Neural cell (in vitro differentiated cells): ENCODE data around the gene MAD1L1. TPM values are rescaled to one million over a fixed set of nuclear protein-coding genes. Genes with fewer than 3 reads are reported as not detected.

Experiments
- H2AFZ ChIP-seq: fragments of 200-600, 300-800 bp; sonication (generic), shearing (Covaris generic); 2 replicates; pipeline ENCODE4 v1.6.0; 2014; ENCODE audit warnings: low read depth, mild to moderate bottlenecking, antibody characterized with exemption, low read length, moderate library complexity
- H3F3A ChIP-seq: fragments of 200-600 bp; shearing (Covaris generic); 2 replicates; pipeline ENCODE4 v1.6.1; 2016; ENCODE audit warnings: mild to moderate bottlenecking, moderate library complexity, mixed read lengths, antibody characterized with exemption, low read length; ENCODE audit not compliant: insufficient read depth, poor library complexity, severe bottlenecking
- H3K27ac ChIP-seq: fragments of 200-600, 300-800 bp; sonication (generic), shearing (Covaris generic); 2 replicates; pipeline ENCODE4 v1.5.1; 2014; ENCODE audit warnings: mild to moderate bottlenecking, low read length, moderate library complexity
- H3K27me3 ChIP-seq: fragments of 300-800, 200-600 bp; sonication (generic), shearing (Covaris generic); 2 replicates; pipeline ENCODE4 v1.6.0; 2014; ENCODE audit warnings: mild to moderate bottlenecking, low read depth, low read length, moderate library complexity; ENCODE audit not compliant: insufficient read depth
- H3K36me3 ChIP-seq: fragments of 300-800, 200-600 bp; sonication (generic), shearing (Covaris generic); 2 replicates; pipeline ENCODE4 v1.5.1; 2014; ENCODE audit warnings: mild to moderate bottlenecking, antibody characterized with exemption, low read length, moderate library complexity; ENCODE audit not compliant: insufficient read depth
- H3K4me2 ChIP-seq: fragments of 300-800, 200-600 bp; sonication (generic), shearing (Covaris generic); 2 replicates; pipeline ENCODE4 v1.6.0; 2014; ENCODE audit warnings: mild to moderate bottlenecking, low read length
- H3K4me3 ChIP-seq: fragments of 300-800, 200-600 bp; sonication (generic), shearing (Covaris generic); 2 replicates; pipeline ENCODE4 v1.5.1; 2014; ENCODE audit warnings: mild to moderate bottlenecking, low read length, moderate library complexity
- H3K79me2 ChIP-seq: fragments of 200-600 bp; shearing (Covaris generic); replicated peaks from 2 replicates; pipeline ENCODE4 v1.6.0; 2014; ENCODE audit warnings: mild to moderate bottlenecking, low read length, moderate library complexity; ENCODE audit not compliant: insufficient read depth
- H3K9ac ChIP-seq: fragments of 300-800, 200-600 bp; sonication (generic), shearing (Covaris generic); 2 replicates; pipeline ENCODE4 v1.6.1; 2016; ENCODE audit warnings: mild to moderate bottlenecking, low read length, mixed read lengths
- H3K9me2 ChIP-seq: fragments of 200-600 bp; shearing (Covaris generic); 2 replicates; pipeline ENCODE4 v1.6.1; 2016; ENCODE audit warnings: mild to moderate bottlenecking, low read length, mixed read lengths; ENCODE audit not compliant: insufficient read depth
- H3K9me3 ChIP-seq: fragments of 200-600, 300-800 bp; sonication (generic), shearing (Covaris generic); 2 replicates; pipeline ENCODE4 v1.6.1; 2016; ENCODE audit warnings: mild to moderate bottlenecking, mixed run types, low read length, moderate library complexity, mixed read lengths
- H4K20me1 ChIP-seq: fragments of 200-600 bp; shearing (Covaris generic); 2 replicates; pipeline ENCODE4 v1.6.1; 2016; ENCODE audit warnings: mild to moderate bottlenecking, mixed run types; ENCODE audit not compliant: insufficient read depth
- EP300 ChIP-seq: fragments of 450-650 bp; conservative IDR thresholded peaks from 2 replicates; pipeline ENCODE4 v1.6.1; 2014; ENCODE audit warnings: antibody characterized with exemption, mild to moderate bottlenecking, moderate library complexity; ENCODE audit not compliant: poor library complexity, severe bottlenecking
- EZH2 ChIP-seq: fragments of 200-600, 300-800 bp; shearing (Covaris generic), sonication (generic); IDR thresholded peaks from 2 replicates; pipeline ENCODE4 v1.6.1; 2014; ENCODE audit warnings: antibody characterized with exemption, low read length, borderline replicate concordance, mild to moderate bottlenecking; ENCODE audit not compliant: insufficient read depth, poor library complexity, severe bottlenecking
- MXI1 ChIP-seq: fragments of 450-650 bp; conservative IDR thresholded peaks from 2 replicates; pipeline ENCODE4 v1.6.1; 2014; ENCODE audit warnings: antibody characterized with exemption, mild to moderate bottlenecking; ENCODE audit not compliant: poor library complexity, severe bottlenecking
- POLR2AphosphoS5 ChIP-seq: IDR thresholded peaks from 2 replicates; pipeline ENCODE4 v1.6.1; 2012
- RAD21 ChIP-seq: fragments of 450-650 bp; conservative IDR thresholded peaks from 2 replicates; pipeline ENCODE4 v1.6.1; 2014; ENCODE audit warnings: antibody characterized with exemption, mild to moderate bottlenecking, moderate library complexity
- REST ChIP-seq: IDR thresholded peaks from 2 replicates; pipeline ENCODE4 v1.6.1; 2012; ENCODE audit warnings: borderline replicate concordance
- SMC3 ChIP-seq: fragments of 450-650 bp; conservative IDR thresholded peaks from 2 replicates; pipeline ENCODE4 v1.6.1; 2014; ENCODE audit warnings: antibody characterized with exemption, mild to moderate bottlenecking, moderate library complexity; ENCODE audit not compliant: poor library complexity
- TAF1 ChIP-seq: IDR thresholded peaks from 2 replicates; pipeline ENCODE4 v1.6.1; 2012; ENCODE audit warnings: low read depth
- polyA plus RNA-seq: library from polyadenylated mRNA; depleted of rRNA; stranded (reverse); fragments of >200 nt; gene quantifications from 2 replicates; pipeline ENCODE4 v1.2.3, GENCODE V29; 2014
- TF ChIP-seq, protein P1 (sequence below): fragments of 450-650 bp; IDR thresholded peaks from 2 replicates; pipeline ENCODE4 v1.5.1; 2014; ENCODE audit warnings: antibody characterized with exemption, mild to moderate bottlenecking, moderate library complexity; ENCODE audit not compliant: poor library complexity, severe bottlenecking

The MAD1L1 gene
- polyA plus RNA-seq, 1 donor from 2014 or later = 31.4 TPM

DNA sequence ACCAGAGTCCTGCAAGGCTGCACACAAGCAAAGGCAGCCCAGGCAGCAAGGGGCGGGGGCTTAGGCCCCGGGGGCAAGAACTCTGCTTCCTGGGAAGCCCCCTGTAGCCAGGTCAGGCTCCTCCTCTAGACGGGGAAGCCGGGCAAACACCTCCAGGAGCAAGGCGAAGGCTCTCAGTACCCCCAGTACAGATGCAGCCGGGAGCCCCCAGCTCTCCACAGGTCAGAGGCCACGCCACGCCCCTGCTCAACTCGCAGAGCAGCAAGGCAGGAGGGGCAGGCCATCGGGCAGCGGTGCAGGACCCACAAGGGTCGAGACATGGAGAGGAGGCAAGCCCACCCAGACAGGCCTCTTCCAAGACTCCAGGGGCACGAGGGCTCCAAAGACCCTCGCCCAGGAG, 108.8 kb downstream of the MAD1L1 start:
- H3K27me3 ChIP-seq = no peaks in the 10 kb centered on the region
- no peaks in the 10 kb centered on the region for H3F3A ChIP-seq
- H3K79me2 ChIP-seq = no peaks in the 10 kb centered on the region
- H4K20me1 ChIP-seq = no peaks in the 10 kb centered on the region
- no peaks in the 10 kb centered on the region for H3K36me3 ChIP-seq
- H3K4me3 ChIP-seq = no peak overlapping the region
- TF ChIP-seq EP300 = no peak
- no peak for TF ChIP-seq RAD21
- TF ChIP-seq EZH2 = no peak
- no peak for TF ChIP-seq SMC3
- TF ChIP-seq POLR2AphosphoS5 = no peak
- no peak for TF ChIP-seq TAF1
- no peak overlapping the region for H2AFZ ChIP-seq
- H3K9me3 ChIP-seq = no peaks in the 10 kb centered on the region
- H3K27ac ChIP-seq = no peak overlapping the region
- no peak overlapping the region for H3K9ac ChIP-seq
- H3K4me2 ChIP-seq = no peak overlapping the region
- H3K9me2 ChIP-seq = no peaks in the 10 kb centered on the region

DNA sequence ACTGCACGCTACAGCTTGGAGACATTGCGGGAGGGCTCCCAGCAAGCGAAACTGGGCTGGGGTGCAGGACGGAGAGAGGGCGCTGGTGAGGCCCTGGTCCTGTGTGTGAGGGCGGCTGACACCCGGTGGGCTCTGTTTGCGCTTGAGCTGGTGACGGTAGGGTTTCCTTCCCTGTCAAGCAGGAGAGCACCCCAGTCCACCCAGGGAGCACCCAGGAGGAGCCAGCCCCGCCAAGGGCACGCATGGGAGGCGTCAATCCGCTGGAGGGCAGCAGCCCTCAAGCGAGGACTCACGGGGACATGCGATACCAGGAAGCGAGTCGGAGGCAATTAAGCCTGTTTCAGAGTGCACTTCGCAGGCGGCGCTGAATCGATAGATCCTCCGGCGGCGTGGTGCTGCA, 109.4 kb downstream of the MAD1L1 start:
- H3K27me3 ChIP-seq = no peaks in the 10 kb centered on the region
- H3K9ac ChIP-seq = no peak overlapping the region
- H3F3A ChIP-seq = no peaks in the 10 kb centered on the region
- H3K4me3 ChIP-seq = no peak overlapping the region
- H3K27ac ChIP-seq = no peak overlapping the region
- no peaks in the 10 kb centered on the region for H3K79me2 ChIP-seq
- no peak for TF ChIP-seq POLR2AphosphoS5
- TF ChIP-seq SMC3 = no peak
- TF ChIP-seq TAF1 = no peak
- no peak for TF ChIP-seq REST
- TF ChIP-seq, protein P1, sequence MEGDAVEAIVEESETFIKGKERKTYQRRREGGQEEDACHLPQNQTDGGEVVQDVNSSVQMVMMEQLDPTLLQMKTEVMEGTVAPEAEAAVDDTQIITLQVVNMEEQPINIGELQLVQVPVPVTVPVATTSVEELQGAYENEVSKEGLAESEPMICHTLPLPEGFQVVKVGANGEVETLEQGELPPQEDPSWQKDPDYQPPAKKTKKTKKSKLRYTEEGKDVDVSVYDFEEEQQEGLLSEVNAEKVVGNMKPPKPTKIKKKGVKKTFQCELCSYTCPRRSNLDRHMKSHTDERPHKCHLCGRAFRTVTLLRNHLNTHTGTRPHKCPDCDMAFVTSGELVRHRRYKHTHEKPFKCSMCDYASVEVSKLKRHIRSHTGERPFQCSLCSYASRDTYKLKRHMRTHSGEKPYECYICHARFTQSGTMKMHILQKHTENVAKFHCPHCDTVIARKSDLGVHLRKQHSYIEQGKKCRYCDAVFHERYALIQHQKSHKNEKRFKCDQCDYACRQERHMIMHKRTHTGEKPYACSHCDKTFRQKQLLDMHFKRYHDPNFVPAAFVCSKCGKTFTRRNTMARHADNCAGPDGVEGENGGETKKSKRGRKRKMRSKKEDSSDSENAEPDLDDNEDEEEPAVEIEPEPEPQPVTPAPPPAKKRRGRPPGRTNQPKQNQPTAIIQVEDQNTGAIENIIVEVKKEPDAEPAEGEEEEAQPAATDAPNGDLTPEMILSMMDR = no peak
- TF ChIP-seq MXI1 = no peak
- TF ChIP-seq RAD21 = no peak
- no peak for TF ChIP-seq EZH2
- TF ChIP-seq EP300 = no peak
- no peaks in the 10 kb centered on the region for H4K20me1 ChIP-seq
- no peaks in the 10 kb centered on the region for H3K9me3 ChIP-seq
- H3K36me3 ChIP-seq = no peaks in the 10 kb centered on the region
- H3K4me2 ChIP-seq = no peak overlapping the region
- no peak overlapping the region for H2AFZ ChIP-seq
- no peaks in the 10 kb centered on the region for H3K9me2 ChIP-seq

GRCh38 chr7:2122651-2123050, 110.1 kb downstream of the MAD1L1 start:
- H3K79me2 ChIP-seq = no peaks in the 10 kb centered on the region

More at GRCh38 chr7:2122651-2123050, 110.1 kb downstream of the MAD1L1 start:
- no peak for TF ChIP-seq MXI1
- TF ChIP-seq, protein P1 = no peak
- no peak for TF ChIP-seq TAF1
- no peak for TF ChIP-seq RAD21
- no peak for TF ChIP-seq SMC3
- TF ChIP-seq POLR2AphosphoS5 = no peak
- no peak for TF ChIP-seq EP300
- no peak for TF ChIP-seq REST
- TF ChIP-seq EZH2 = no peak
- Histone ChIP-seq H3F3A (no peaks in the 10 kb centered on the region), H3K27ac (no peak overlapping the region), H2AFZ (no peak overlapping the region), H3K9me3 (no peaks in the 10 kb centered on the region), H3K9me2 (no peaks in the 10 kb centered on the region), H3K4me3 (no peak overlapping the region), H3K36me3 (no peaks in the 10 kb centered on the region), H3K27me3 (no peaks in the 10 kb centered on the region), H3K9ac (no peak overlapping the region), H3K4me2 (no peak overlapping the region), H4K20me1 (no peaks in the 10 kb centered on the region)
